Right renal pelvis (tissue), 4 donors: Measurements from ENCODE around the gene BCL2L13. TPM values are rescaled to one million over a fixed set of nuclear protein-coding genes. Genes with fewer than 3 reads are reported as not detected.

Experiments used
- DNase-seq, 4 donors: peaks; one replicate each; pipeline ENCODE4 v3.0.0-alpha.2; 2013; ENCODE audit warnings: low read depth in 4 of 4, low spot score in 3 of 4, missing footprints in 1 of 4
- polyA plus RNA-seq, 4 donors: library from polyadenylated mRNA; unstranded; fragments of 120-200 nt; gene quantifications; one replicate each; pipeline ENCODE4 v1.2.1, GENCODE V29; 2013; ENCODE audit not compliant: insufficient read length in 4 of 4

BCL2L13 gene
- 10 to 100 TPM; 46.4 to 56.1 (median 51.5) TPM for polyA plus RNA-seq

- DNase-seq, result peak; percentile 86 to 90 (median 89)
These were observed at the start of gene BCL2L13 for GRCh38 chr22:17638432-17639246. Gene BCL2L13, plus strand, starts transcription at chr22:17638757. Its CDS starts 16,955 bp downstream, at chr22:17655712.

- no peak for DNase-seq
These were observed 48.7 kb upstream of the BCL2L13 start for GRCh38 chr22:17589810-17590375.

GRCh38 chr22:17590586-17590985, 48.0 kb upstream of the BCL2L13 start:
- DNase-seq, result no peak

GRCh38 chr22:17592201-17592600, 46.4 kb upstream of the BCL2L13 start:
- DNase-seq, result no peak

GRCh38 chr22:17596226-17596625, 42.3 kb upstream of the BCL2L13 start:
- DNase-seq, result no peak

GRCh38 chr22:17597217-17597616, 41.3 kb upstream of the BCL2L13 start:
- DNase-seq, result no peak

GRCh38 chr22:17598318-17598717, 40.2 kb upstream of the BCL2L13 start:
- DNase-seq, result no peak

GRCh38 chr22:17601031-17601430, 37.5 kb upstream of the BCL2L13 start:
- DNase-seq, result no peak

- DNase-seq, result no peak
These were observed 34.9 kb upstream of the BCL2L13 start for GRCh38 chr22:17603668-17604067.

- no peak for DNase-seq
These were observed 32.1 kb upstream of the BCL2L13 start for GRCh38 chr22:17606496-17606895.

GRCh38 chr22:17607891-17608521, 30.6 kb upstream of the BCL2L13 start:
- no peak for DNase-seq

- no peak for DNase-seq
These were observed 26.5 kb upstream of the BCL2L13 start for GRCh38 chr22:17612057-17612456.

GRCh38 chr22:17613280-17613679, 25.3 kb upstream of the BCL2L13 start:
- DNase-seq, result no peak

- no peak for DNase-seq
These were observed 10.6 kb upstream of the BCL2L13 start for GRCh38 chr22:17627961-17628405.

- peak; percentile 91 to 94 (median 91) for DNase-seq
These were observed 10.0 kb upstream of the BCL2L13 start, which contains the start of gene ATP6V1E1 for GRCh38 chr22:17628406-17629172. Gene ATP6V1E1, minus strand, starts transcription at chr22:17628749. Its CDS starts 114 bp downstream, at chr22:17628635.

- DNase-seq, result no peak
These were observed 9.4 kb upstream of the BCL2L13 start for GRCh38 chr22:17629173-17629489.

- DNase-seq, result no peak
These were observed 8.9 kb upstream of the BCL2L13 start for GRCh38 chr22:17629641-17630040.

- DNase-seq, result no peak
These were observed 7.4 kb upstream of the BCL2L13 start for GRCh38 chr22:17631076-17631565.

- no peak for DNase-seq
These were observed 5.2 kb upstream of the BCL2L13 start for GRCh38 chr22:17633217-17633997.

- no peak for DNase-seq
These were observed 4.6 kb upstream of the BCL2L13 start for GRCh38 chr22:17633998-17634323.
